Measurements from ENCODE around the gene CTDSP2.
A peak's percentile ranks its signal among the peaks of the same experiment; 100 is the strongest.
"Not testable (repeated sequence)": the region's sequence is repeated elsewhere in the genome, so short reads cannot be mapped to it uniquely, and the experiment has no call there.

Gene CTDSP2, protein sequence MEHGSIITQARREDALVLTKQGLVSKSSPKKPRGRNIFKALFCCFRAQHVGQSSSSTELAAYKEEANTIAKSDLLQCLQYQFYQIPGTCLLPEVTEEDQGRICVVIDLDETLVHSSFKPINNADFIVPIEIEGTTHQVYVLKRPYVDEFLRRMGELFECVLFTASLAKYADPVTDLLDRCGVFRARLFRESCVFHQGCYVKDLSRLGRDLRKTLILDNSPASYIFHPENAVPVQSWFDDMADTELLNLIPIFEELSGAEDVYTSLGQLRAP

DNA sequence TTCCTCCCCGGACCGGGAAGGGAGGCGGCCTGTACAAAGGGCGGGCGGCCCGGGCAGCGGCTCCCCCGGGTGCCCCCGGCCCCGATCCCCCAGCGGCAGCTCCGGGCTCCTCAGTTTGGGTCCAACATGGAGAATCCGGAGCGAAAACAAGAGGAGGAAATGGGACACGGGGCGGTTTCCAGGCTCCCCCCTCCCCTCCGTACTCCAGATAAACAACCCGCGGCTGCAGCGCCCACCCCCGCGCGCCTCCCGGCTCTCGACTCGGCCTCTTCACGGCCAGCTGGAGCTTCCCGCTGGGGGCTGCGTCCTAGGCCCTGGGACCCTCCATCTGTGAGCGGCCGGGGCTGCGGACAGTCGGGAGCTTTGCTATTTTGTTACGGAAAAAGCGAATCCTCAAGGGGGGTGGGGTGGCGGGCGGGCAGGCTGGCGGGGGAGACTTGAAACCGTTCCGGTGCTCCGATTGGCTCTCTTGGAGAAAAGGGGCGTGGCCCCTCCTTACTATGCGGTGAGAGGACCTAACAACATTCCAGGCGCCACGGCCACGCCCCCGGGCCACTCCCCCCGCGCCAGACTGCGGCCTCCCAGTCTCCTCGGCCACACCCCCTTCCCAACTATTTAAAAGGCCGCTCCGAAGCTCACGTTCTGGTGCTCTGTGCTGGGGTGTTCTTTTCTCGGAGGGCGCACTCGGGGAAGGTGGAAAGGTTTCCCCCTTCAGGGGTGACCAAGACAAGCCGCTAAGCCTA lies at the start of gene CTDSP2:
CTDSP2 (minus strand) TSS at position 153 of the 743 bp plus-strand sequence. CDS start 294 bp downstream, outside the sequence.
- peak; percentile 94 for FAIRE-seq

GRCh38 chr12:57896115-57896433 lies 49.5 kb upstream of the CTDSP2 start:
- no peak for FAIRE-seq

GRCh38 chr12:57895389-57896114 lies 49.0 kb upstream of the CTDSP2 start:
- no peak for FAIRE-seq

DNA sequence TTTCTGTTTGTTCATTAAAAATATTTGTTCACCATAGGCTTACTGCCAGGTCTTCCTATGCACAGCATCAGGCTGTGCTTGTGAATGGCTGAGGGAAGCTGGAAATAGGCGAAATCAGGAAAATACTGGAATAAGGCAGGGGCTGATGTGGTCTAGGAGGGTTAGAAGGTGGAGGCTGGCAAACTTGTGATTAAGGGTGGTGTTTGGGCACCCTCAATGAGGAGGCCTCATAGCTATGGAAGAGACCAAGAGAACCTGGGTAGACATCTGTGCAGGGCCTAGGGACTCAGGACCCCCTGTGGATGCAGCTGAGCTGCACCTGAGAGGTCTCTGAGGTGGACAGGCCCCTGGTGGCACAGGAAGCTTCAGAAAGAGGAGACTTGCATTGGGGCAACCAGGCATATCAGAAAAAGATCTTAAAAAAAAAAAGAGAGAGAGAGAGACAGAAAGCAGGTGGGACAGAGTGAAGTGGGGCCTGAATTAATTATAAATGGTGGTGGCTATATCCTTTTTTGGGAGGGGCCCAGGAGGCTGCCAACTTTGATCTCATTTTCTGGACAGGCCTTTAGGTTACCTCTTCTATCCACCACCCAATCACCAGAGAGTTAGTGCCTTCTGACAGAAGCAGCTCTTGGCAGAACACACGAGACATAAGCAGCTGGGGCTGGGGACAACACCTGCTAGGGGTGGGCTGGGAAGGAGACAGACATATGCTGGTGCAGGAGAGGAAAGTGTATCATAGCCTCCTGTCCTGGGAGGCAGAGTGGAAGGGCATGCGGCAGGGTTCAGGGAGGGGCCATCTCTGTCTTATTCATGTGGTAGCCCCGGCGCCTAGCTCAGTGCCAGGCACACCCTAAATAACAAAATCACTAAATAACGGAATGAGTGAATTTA lies 48.1 kb upstream of the CTDSP2 start:
- no peak for FAIRE-seq

GRCh38 chr12:57893431-57894353 lies 47.2 kb upstream of the CTDSP2 start:
- peak; percentile 96 for FAIRE-seq

GRCh38 chr12:57892232-57892972 lies 45.9 kb upstream of the CTDSP2 start:
- FAIRE-seq = no peak

- no peak for FAIRE-seq
Observed at GRCh38 chr12:57891542-57892228, 45.2 kb upstream of the CTDSP2 start.

DNA sequence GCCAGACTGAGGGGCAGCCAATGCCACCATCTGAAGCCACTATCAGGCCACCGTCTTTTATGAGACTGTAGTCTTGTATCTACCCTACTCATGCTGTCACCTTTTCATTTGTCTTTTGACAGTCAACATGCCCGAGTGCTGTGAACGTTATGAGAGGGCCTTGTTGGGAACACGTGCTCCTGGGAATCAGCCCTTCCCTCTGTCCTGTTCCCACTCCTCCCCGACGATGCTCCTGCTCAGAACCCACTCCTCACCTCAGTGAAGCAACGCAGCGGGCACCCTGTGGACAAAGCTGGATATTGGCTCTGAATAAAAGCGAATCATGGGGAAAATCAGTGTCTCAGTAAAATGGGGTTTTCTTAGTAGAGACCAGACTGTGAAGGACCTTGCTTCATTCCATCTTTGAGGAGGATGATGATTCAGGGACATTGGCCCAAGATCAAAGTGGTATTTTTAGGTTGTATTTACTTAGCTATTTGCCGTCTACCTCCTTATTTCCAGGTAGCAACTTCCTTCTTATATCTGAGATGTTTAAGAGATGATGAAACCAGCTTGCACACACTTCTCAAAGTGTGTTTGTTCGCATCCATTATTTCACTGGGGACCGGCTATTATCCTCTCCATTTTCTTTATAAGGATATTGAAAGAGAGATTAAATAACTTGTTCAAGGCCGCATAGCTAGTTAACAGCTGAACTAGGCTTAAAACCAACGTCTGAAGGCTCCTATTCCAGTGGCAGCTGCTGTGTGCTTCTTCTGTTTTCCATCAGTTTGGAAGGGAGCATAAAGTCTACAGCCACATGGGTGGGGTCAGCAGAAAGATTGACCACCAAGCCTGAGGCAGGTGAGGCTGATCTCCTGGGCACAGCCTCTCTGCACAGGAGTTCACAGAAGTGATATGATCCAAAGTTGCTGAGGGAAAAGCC lies 43.9 kb upstream of the CTDSP2 start:
- FAIRE-seq = no peak

GRCh38 chr12:57889500-57889989 lies 43.0 kb upstream of the CTDSP2 start:
- peak; percentile 25 for FAIRE-seq

GRCh38 chr12:57888409-57889157 lies 42.1 kb upstream of the CTDSP2 start:
- FAIRE-seq = no peak

DNA sequence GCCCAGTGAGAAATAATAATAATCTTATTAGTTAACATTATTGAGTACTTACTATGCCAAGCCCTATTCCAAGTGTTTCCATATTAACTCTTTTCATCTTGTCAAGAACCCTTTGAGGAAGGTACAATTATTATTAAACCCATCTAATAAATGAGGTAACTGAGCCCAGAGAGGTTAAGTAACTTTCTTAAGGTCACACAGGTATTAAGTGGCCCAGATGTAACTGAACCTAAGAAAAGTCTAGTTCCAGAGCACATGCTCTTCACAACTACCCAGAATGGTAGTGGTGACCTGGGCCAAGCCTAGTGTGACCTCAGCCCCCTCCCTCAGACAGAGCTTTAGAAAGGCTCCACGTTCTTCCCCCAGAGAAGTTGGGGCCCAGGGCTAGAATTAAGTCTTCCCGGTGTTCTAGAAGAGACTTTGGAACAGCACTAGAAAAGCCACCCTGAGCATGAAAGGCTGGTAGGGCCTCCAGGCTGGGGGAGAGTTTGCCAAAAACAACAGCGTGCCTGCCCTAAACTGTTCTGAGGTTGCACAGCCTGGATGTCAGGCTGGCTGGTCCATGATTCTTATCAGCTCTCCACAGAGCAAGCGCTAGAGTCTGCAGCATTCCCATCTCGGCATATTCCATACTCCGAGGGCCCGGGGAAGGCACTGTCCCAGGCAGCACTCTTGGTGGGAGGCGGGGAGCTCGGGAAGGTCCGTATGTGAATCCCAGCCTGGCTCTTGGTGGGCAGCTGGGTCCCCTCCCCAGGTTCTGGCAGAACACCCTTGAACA lies 41.3 kb upstream of the CTDSP2 start:
- FAIRE-seq = no peak

- not testable (repeated sequence) for FAIRE-seq
Observed at GRCh38 chr12:57886964-57887363, 40.4 kb upstream of the CTDSP2 start.

- FAIRE-seq = no peak
Observed at GRCh38 chr12:57886542-57886941, 40.0 kb upstream of the CTDSP2 start.

DNA sequence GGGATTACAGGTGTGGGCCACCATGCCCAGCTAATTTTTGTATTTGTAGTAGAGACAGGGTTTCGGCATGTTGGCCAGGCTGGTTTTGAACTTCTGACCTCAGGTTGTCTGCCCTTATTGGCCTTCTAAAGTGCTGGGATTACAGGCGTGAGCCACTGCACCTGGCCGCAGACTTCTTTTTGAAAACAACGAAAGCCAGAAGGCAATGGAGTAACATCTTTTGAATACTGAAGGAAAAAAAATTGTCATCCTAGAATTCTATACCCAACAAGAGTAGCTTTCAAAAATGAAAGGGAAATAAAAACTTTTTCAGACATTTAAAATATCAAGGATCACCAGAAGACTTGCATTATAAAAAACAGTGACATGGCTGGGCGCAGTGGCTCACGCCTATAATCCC lies 38.7 kb upstream of the CTDSP2 start:
- FAIRE-seq = no peak

DNA sequence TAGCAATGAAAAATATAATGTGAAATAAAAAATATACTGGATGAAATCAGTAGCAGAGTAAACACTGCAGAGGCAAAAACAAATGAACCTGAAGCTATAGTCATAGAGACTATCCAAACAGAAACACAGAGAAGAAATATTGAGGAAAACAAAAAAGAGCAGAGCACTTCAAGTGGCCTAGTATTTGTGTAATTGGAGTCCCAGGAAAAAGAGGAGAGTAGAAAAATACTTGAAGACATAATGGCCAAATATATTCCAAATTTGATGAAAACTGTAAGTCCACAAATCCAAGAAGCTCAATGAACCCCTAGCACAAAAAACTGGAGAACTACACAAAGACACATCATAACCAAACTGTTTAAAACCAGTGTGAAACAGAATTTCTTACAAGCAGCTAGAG lies 37.2 kb upstream of the CTDSP2 start:
- no peak for FAIRE-seq

DNA sequence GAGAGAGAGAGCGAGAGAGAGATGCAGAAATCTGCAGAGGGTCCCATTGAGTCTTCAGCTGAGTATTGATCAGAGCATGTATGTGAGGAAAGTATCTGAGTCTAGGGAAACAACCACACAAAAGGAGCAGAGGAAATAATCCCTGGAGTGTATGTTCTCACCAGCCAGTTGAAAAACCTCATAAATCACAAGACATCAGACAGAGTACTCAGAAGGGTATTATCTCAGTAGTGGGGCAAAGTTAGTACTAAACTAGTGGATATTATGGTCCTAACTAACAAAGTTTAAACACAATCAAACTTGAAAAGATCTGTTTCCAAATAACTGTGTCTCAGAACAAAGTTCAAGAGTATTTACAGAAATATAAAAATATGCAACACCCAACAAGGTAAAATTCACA lies 36.5 kb upstream of the CTDSP2 start:
- FAIRE-seq = no peak

DNA sequence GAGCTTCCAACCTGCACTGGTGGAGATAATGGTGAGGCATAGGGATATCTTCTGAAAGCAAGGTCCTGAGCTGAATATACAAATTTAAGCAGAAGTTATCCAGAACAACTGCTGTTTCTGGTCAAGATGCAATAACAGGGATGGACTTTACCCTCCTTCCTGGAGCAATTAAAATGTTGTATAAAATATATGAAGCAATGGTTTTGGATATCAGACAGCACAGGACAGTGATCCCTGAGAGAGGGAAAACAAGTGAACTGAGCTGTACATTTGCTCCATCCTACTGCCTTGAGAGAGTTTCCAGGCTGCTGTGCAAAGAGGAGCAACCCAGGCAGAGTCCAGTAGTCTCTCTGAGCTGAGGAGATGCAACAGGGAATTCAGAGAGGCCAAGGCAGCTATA lies 36.0 kb upstream of the CTDSP2 start:
- no peak for FAIRE-seq
